ES-I3 (cell line): ENCODE measurements around the gene MALSU1.
"Not testable (repeated sequence)": the region's sequence is repeated elsewhere in the genome, so short reads cannot be mapped to it uniquely, and the experiment has no call there.

Source experiments
- H3K36me3 ChIP-seq: 2 replicates; pipeline ENCODE4 v1.6.1; 2013; ENCODE audit warnings: mild to moderate bottlenecking, low read length, control low read depth, moderate library complexity; ENCODE audit not compliant: insufficient read depth
- H3K4me1 ChIP-seq: 2 replicates; pipeline ENCODE4 v1.6.1; 2013; ENCODE audit warnings: mild to moderate bottlenecking, control low read depth, low read length; ENCODE audit not compliant: insufficient read depth
- H3K9ac ChIP-seq: 2 replicates; pipeline ENCODE4 v1.6.1; 2013; ENCODE audit warnings: low read depth, mild to moderate bottlenecking, low read length, moderate library complexity
- H3K9me3 ChIP-seq: 2 replicates; pipeline ENCODE4 v1.6.1; 2013; ENCODE audit warnings: mild to moderate bottlenecking, low read length, moderate library complexity; ENCODE audit not compliant: control insufficient read depth, insufficient read depth

The MALSU1 gene

DNA sequence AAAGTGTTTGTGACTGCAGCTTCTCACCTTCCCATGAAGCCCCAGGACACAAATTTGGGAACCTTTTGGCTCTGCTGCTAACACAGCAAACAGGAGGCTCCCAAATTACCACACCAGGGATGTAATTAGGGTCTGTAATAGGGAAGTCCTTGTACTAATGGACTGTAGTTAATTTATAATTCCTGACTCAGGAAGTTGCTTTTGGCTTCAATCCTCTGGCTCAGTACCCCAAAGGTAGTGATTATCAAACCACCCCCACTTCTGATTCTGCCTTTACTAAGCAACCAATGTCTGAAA, 3.8 kb upstream of the MALSU1 start:
- no peaks in the 10 kb centered on the region for H3K36me3 ChIP-seq
- H3K9me3 ChIP-seq: no peaks in the 10 kb centered on the region
- H3K9ac ChIP-seq: no peak overlapping the region
- H3K4me1 ChIP-seq: peaks cover 3% of the 10 kb centered on the region; the same call in 1 of the 2 replicates

DNA sequence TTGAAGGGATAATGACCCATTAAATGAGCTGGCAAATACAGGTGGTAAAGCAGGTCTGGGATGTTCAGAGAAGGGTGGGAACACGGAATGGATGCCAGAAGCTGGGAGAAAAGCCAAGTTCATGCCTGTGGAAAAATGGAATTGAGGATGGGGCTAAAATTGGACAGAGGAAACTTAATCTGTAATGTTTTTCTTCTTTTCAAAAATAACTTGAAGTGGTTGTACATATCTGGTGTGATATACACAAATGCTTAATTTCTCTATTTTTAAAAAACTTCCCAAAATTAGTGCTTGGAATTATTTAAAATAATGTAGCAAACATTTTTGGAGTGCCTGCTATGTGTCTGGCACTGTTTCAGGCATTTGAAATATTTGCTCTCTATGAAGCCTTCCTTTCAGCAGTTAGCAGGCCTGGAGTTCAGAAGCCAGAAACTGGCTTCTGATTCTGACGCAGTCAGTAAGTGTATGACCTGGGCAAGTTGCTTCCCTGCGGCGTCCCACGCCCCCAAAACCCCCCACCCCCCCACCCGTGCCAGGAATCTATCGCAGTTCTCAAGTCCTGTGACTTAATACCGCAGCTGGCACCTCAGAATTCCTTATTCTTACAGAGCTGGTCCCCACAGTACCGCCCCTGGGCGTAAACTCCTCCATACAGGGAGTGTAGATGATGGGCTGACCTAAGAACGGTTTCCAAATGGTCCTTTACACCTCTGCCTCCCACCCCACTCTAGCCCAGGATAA, 828 bp upstream of the MALSU1 start:
- Histone ChIP-seq H3K9me3 (no peaks in the 10 kb centered on the region), H3K36me3 (peaks cover 2% of the 10 kb centered on the region; the same call in 1 of the 2 replicates), H3K4me1 (peaks cover 9% of the 10 kb centered on the region), H3K9ac (peak overlapping the region; percentile 88; the same call in 1 of the 2 replicates)

DNA sequence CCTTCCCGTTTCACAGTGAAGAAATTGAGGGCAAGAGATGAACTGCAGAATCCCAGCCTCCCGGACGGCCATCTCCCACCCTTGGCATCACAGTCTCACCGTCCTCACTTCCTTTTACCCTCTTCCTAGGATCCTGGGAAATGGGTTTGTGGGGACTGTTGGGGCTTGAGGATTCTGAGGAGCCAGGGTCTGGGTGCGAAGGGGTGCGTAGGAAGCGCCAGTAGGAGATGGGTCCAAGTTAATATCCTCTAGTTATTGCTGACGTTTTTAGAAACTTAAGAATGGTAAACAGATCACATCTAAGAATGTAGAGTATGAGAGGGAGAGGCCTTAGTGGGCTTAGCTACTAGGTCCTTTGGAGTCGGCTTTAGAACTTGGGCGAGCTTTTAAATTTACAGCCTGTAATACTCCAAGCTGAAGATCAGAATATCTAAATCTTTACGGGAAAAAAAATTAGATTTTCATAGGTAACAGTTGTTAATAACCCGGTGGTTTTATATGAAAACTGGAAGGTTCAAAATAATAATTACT, 696 bp downstream of the MALSU1 start:
- Histone ChIP-seq H3K9me3 (no peaks in the 10 kb centered on the region), H3K4me1 (peaks cover 9% of the 10 kb centered on the region), H3K36me3 (peaks cover 2% of the 10 kb centered on the region; the same call in 1 of the 2 replicates), H3K9ac (peak overlapping the region; percentile 88)

DNA sequence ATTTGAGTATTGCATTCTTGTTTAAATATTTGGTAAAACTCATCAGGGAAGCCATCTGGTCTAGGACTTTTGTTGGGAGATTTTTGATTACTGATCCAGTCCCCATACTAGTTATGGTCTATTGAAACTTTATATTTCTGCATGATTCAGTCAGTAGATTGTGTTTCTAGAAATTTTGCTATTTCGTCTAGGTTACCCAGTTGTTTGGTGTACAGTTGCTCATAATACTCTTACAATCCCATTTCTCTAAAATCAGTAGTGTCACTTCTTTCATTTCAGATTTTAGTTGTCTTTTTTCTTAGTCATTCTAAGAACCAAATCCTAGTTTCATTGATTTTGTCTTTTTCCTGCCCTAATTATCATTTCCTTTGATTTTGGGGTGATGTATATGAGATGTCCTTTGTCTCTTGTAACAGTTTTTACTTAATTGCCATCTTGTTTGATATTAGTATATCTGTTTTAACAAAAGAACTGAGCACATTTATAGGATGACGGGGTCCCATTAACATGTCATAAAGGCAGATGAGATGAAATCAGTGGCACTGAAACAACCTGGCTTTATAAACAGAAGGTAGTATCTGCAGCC, 7.9 kb downstream of the MALSU1 start:
- no peaks in the 10 kb centered on the region for H3K9me3 ChIP-seq
- peaks cover 14% of the 10 kb centered on the region for H3K36me3 ChIP-seq

DNA sequence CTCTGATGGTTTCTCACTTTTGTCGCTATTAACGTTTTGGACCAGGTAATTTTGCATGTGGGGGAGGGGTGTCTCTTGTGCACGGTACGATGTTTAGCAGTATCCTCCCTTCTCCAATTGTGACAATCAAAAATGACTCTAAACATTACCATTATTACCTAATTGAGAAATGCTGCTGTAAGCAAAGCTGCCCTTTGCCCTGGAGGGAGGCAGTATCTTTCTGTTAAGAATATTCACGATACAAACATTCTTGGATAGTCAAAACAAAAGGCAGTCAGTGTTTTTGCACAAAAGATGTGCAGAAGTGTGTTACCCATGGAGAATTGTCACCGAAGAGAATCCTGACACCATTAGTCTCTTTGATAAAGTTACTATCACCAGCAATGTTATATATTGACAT, 9.6 kb downstream of the MALSU1 start:
- Histone ChIP-seq H3K9ac (no peak overlapping the region), H3K4me1 (no peaks in the 10 kb centered on the region), H3K9me3 (no peaks in the 10 kb centered on the region), H3K36me3 (peaks cover 24% of the 10 kb centered on the region)

More for the DNA sequence above, 7.9 kb downstream of the MALSU1 start:
- no peaks in the 10 kb centered on the region for H3K4me1 ChIP-seq
- H3K9ac ChIP-seq: no peak overlapping the region

DNA sequence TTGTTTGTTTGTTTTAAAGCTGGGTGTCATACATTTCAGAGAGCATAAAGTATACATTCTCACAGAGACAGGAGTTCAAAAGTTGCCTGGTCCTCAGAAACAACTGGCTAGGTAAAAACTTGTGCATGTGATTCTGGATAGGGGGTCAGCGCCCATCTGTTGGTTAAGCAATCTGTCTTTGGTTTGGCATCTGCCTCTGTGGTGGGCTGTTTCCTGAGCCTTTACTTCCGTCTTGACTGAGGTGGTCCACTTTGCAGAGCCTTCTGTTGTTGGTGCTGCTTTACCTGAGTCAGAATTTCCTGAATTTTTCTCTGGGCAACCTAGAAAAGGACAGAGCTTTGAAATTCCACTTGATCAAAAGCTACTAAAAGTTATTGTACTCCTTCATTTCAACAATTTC, 13.0 kb downstream of the MALSU1 start:
- peaks cover 25% of the 10 kb centered on the region for H3K36me3 ChIP-seq
- H3K9me3 ChIP-seq: not testable (repeated sequence)

DNA sequence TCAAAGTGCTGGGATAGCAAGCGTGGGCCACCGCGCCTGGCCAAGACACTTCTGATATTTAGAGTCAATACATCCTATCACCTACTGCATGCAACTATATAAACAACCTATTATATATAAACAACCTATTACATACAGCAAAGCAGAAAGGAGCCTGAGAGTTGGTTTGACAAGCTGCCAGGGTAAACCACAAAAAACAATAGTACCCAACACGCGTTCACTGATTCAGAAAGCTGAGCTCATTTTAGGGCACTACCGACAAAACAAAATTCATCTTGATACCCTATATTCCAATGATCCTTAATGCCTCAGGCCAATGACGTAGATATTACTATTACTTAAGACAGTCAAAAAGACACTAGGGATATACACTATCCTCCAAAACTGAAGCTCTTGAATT, 16.2 kb downstream of the MALSU1 start:
- Histone ChIP-seq H3K36me3 (peaks cover 37% of the 10 kb centered on the region), H3K9me3 (no peaks in the 10 kb centered on the region), H3K9ac (no peak overlapping the region), H3K4me1 (no peaks in the 10 kb centered on the region)

More for the DNA sequence above, 13.0 kb downstream of the MALSU1 start:
- H3K4me1 ChIP-seq, H3K9ac ChIP-seq: not testable (repeated sequence)

DNA sequence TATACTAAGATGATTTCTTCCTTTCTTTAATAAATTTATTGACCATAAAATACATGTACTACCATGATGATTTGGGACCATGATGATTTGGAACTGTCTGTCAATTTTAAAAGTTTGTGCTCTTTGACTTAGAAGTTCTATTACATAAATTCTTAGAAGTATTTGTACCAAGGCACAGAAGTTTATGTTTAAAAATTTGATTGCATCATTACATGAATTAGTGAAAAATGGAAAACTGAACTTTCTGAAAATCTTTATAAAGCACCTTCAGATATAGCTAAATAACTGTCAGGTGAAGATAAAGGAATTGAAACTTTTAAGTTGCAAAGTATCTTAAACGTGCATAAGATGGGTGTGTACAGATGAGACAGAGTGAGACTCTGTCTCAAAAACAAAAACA, 32.0 kb downstream of the MALSU1 start:
- Histone ChIP-seq H3K9ac (no peak overlapping the region), H3K36me3 (peaks cover 13% of the 10 kb centered on the region), H3K4me1 (no peaks in the 10 kb centered on the region), H3K9me3 (no peaks in the 10 kb centered on the region)

DNA sequence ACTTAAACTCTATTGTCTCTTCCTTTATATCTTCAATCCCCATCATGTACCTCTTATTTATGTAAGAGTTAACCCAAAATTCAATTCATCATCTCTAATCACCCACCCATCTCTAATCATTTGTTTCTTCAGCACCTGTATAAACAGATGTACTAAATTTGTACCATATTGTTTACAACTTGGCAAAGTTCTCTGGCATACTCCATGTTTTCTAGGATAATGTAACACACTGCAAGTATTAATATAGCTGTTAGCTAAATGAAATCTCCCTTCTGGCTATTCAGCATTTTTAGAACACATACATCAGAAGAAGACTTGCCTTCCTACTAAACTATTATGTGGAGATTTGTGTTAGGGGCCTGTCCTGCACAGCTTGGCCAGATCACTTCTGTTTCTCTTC, 33.1 kb downstream of the MALSU1 start:
- H3K4me1 ChIP-seq: no peaks in the 10 kb centered on the region
- no peaks in the 10 kb centered on the region for H3K9me3 ChIP-seq
- H3K36me3 ChIP-seq: peaks cover 13% of the 10 kb centered on the region
- no peak overlapping the region for H3K9ac ChIP-seq

DNA sequence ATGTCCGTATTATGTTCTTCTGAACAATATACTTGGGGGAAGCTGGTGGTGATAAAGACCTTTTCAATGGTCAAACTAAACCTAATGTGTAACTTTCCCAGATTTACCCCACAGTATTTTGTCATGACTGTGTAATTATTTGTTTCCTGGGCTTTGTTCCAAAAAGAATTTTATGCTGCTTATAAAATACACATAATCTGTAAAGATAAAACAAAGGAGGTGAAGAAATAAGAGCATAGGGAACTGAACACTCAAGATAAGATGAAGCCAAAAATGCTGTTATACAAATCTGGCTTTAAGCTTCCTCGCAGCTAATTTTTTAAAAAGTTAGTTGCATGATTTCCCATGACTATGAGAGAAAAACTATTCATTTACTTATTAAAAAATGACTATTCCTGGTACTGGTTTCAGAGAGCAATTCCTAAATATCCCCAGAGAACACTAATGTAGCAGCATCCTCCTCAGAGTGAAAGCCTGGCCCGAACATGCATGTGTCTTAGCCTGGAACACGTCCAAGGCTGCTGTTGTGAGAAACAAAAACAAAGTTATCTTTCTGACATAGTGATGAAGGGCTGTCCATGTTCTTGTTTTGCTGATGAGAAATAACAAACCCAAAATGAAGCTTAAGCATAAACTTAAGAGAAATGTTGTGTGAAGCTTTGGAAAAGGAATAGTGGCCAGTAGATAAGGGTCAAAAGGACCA, 33.9 kb downstream of the MALSU1 start:
- Histone ChIP-seq H3K9ac (no peak overlapping the region), H3K36me3 (peaks cover 21% of the 10 kb centered on the region), H3K4me1 (no peaks in the 10 kb centered on the region)

DNA sequence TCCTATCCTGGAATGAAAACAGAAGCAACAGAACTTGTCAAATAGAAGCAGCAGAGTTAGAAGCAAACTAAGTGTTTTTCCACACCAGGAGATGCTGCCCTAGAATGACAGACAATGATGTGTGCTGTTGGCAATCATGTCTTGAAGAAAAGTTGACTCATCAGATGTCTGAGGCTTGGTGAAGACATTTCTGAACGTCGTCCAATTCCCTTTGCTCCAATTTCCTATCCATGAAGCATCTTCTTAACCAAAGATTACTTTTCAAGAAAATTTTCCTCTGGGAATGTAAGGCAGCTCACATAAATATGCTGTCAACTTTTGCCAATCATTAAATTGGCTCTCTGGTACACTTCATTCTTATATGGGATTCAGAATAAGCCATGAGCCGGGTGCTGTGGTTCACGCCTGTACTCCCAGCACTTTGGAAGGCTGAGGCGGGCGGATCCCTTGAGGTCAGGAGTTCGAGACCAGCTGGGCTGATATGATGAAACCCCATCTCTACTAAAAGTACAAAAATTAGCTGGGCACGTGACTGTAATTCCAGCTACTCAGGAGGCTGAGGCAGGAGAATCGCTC, 34.6 kb downstream of the MALSU1 start:
- H3K9me3 ChIP-seq: no peaks in the 10 kb centered on the region
- no peaks in the 10 kb centered on the region for H3K4me1 ChIP-seq
- no peak overlapping the region for H3K9ac ChIP-seq
- peaks cover 25% of the 10 kb centered on the region for H3K36me3 ChIP-seq

More for the DNA sequence above, 33.9 kb downstream of the MALSU1 start:
- no peaks in the 10 kb centered on the region for H3K9me3 ChIP-seq

DNA sequence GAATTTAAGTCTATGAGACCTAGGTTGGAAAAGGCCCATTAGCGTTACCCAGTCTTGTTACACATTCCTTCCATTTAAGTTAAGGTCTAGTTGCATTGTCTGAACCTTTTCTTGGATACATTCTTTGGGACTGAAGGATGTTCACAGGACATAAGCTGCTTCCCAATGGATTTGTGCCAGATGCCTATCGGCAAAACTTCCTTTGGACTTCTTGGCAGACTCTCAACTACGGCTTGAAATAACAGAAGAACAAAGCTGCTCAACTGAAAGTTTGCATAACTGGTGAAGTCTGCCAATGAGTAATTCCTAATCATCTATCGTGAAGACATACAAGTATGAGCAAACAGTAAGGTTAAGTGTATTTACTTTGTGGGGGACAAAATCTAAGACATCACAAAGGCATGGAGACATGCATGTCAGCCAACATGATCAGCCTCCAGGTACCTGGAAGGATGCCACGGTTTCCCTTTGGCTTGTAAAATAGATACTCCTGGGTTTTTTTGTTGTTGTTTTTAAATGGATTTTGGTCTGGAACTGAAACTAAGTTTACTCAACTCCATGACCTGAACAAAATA, 35.4 kb downstream of the MALSU1 start:
- Histone ChIP-seq H3K9ac (no peak overlapping the region), H3K4me1 (no peaks in the 10 kb centered on the region), H3K9me3 (no peaks in the 10 kb centered on the region), H3K36me3 (peaks cover 25% of the 10 kb centered on the region)

DNA sequence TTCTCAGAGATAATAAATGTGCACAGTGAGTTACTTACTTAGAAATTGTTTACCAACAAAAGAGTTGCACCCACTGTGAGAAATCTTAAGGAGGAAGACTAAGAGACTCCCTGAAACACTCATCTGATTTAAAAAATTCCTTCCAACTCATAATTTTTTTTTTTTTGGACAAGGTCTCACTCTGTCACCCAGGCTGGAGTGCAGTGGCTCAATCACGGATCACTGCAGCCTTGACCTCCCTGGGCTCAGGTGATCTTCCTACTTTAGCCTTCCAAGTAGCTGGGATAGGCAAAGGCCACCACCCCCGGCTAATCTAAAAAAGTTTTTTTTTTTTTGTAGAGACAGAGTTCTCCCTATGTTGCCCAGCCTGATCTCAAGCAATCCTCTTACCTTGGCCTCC, 36.0 kb downstream of the MALSU1 start:
- H3K9me3 ChIP-seq: no peaks in the 10 kb centered on the region
- H3K9ac ChIP-seq: no peak overlapping the region
- H3K4me1 ChIP-seq: no peaks in the 10 kb centered on the region
- H3K36me3 ChIP-seq: peaks cover 27% of the 10 kb centered on the region

DNA sequence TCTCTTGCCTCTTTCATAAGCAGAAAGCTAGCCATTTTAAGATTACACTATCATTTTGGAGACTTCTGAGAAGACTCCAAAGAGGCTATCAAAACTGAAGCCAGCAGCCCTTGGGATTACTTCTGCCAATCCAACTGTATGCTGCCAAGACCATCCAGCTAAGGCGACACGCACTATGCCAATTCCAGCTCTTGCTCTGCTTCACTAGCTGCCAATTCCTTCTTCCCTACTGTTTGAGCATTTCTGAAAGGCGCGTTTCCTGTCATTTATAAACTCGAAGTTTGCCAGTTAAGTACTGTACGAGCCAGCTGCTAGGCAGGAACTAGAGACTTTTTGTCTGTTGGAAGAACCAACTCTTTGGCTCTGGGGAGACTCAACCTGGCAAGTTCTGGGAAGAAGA, 36.5 kb downstream of the MALSU1 start:
- H3K36me3 ChIP-seq: peaks cover 30% of the 10 kb centered on the region
- no peaks in the 10 kb centered on the region for H3K9me3 ChIP-seq
- no peaks in the 10 kb centered on the region for H3K4me1 ChIP-seq

More for the DNA sequence above, 36.5 kb downstream of the MALSU1 start:
- H3K9ac ChIP-seq: no peak overlapping the region
